Activated T-cell treated with anti-CD3 and anti-CD28 coated beads, Interleukin-2, amount 50 U/mL, for 4 hours (primary cell): ENCODE data around the gene PRKACG. TPM values are rescaled to one million over a fixed set of nuclear protein-coding genes. Genes with fewer than 3 reads are reported as not detected.
A peak's percentile ranks its signal among the peaks of the same experiment; 100 is the strongest.
"Not testable (repeated sequence)": the region's sequence is repeated elsewhere in the genome, so short reads cannot be mapped to it uniquely, and the experiment has no call there.

Source experiments
- ATAC-seq, 2 donors: fragments of 200-7000 bp; cut with Tn5 transposase; one replicate each; pipeline ENCODE4 v1.10.0; 2021
- DNase-seq: peaks from one replicate; pipeline ENCODE4 v3.0.0-alpha.2; 2020
- H3K27me3 Mint-ChIP-seq: one replicate; pipeline ENCODE4 v1.8.0; 2021; ENCODE audit warnings: low read depth, mixed read lengths
- H3K36me3 Mint-ChIP-seq: one replicate; pipeline ENCODE4 v1.8.0; 2022; ENCODE audit warnings: mixed read lengths; ENCODE audit not compliant: insufficient read depth
- H3K4me1 Mint-ChIP-seq: one replicate; pipeline ENCODE4 v1.8.0; 2021; ENCODE audit warnings: low read depth, mixed read lengths
- H3K4me3 Mint-ChIP-seq: one replicate; pipeline ENCODE4 v1.8.0; 2021; ENCODE audit warnings: mild to moderate bottlenecking, moderate library complexity, mixed read lengths
- H3K9me3 Mint-ChIP-seq: one replicate; pipeline ENCODE4 v1.8.0; 2021; ENCODE audit warnings: mixed read lengths
- total RNA-seq, 3 donors: library from RNA; stranded (reverse); gene quantifications; one replicate each; pipeline ENCODE4 v1.2.1, GENCODE V29; 2021

The PRKACG gene
- not detected for total RNA-seq

- ATAC-seq, result no peak
- Mint-ChIP-seq H3K4me1 (peaks cover 16% of the 10 kb centered on the region), H3K9me3 (no peaks in the 10 kb centered on the region), H3K4me3 (no peak within 1 kb of the TSS), H3K27me3 (peaks cover 10% of the 10 kb centered on the region), H3K36me3 (no peaks in the 10 kb centered on the region)
- DNase-seq, result no peak
These were observed at the start of gene PRKACG for GRCh38 chr9:69014013-69014412. TSS of gene PRKACG (minus strand) at chr9:69014113. CDS start at chr9:69014092, 21 bp downstream.

GRCh38 chr9:69062195-69062594 is 48.3 kb upstream of the PRKACG start:
- Mint-ChIP-seq H3K9me3 (no peaks in the 10 kb centered on the region), H3K36me3 (peaks cover 42% of the 10 kb centered on the region), H3K27me3 (no peaks in the 10 kb centered on the region), H3K4me3 (no peak overlapping the region), H3K4me1 (no peaks in the 10 kb centered on the region)
- ATAC-seq, result no peak
- no peak for DNase-seq

- H3K9me3 Mint-ChIP-seq, result no peaks in the 10 kb centered on the region
- H3K27me3 Mint-ChIP-seq, result no peaks in the 10 kb centered on the region
- DNase-seq, result no peak
- no peak overlapping the region for H3K4me3 Mint-ChIP-seq
- ATAC-seq, result no peak
- H3K4me1 Mint-ChIP-seq, result no peaks in the 10 kb centered on the region
- H3K36me3 Mint-ChIP-seq, result peaks cover 39% of the 10 kb centered on the region
These were observed 46.9 kb upstream of the PRKACG start for GRCh38 chr9:69060766-69061165.

GRCh38 chr9:69058101-69058500 is 44.2 kb upstream of the PRKACG start:
- no peaks in the 10 kb centered on the region for H3K4me1 Mint-ChIP-seq
- no peak for ATAC-seq
- no peak overlapping the region for H3K4me3 Mint-ChIP-seq
- H3K36me3 Mint-ChIP-seq, result peaks cover 33% of the 10 kb centered on the region
- no peaks in the 10 kb centered on the region for H3K9me3 Mint-ChIP-seq
- no peak for DNase-seq
- H3K27me3 Mint-ChIP-seq, result no peaks in the 10 kb centered on the region

GRCh38 chr9:69056191-69056815 is 42.4 kb upstream of the PRKACG start:
- no peak for DNase-seq
- Mint-ChIP-seq H3K36me3 (peaks cover 32% of the 10 kb centered on the region), H3K4me1 (no peaks in the 10 kb centered on the region), H3K9me3 (no peaks in the 10 kb centered on the region), H3K27me3 (no peaks in the 10 kb centered on the region), H3K4me3 (no peak overlapping the region)
- no peak for ATAC-seq

GRCh38 chr9:69054989-69055388 is 41.1 kb upstream of the PRKACG start:
- Mint-ChIP-seq H3K36me3 (peaks cover 29% of the 10 kb centered on the region), H3K9me3 (no peaks in the 10 kb centered on the region), H3K4me1 (no peaks in the 10 kb centered on the region), H3K27me3 (no peaks in the 10 kb centered on the region), H3K4me3 (no peak overlapping the region)
- no peak for ATAC-seq
- no peak for DNase-seq

- not testable (repeated sequence) for H3K4me1 Mint-ChIP-seq, DNase-seq, H3K4me3 Mint-ChIP-seq, H3K27me3 Mint-ChIP-seq, H3K9me3 Mint-ChIP-seq, ATAC-seq
- peaks cover 20% of the 10 kb centered on the region for H3K36me3 Mint-ChIP-seq
These were observed 37.0 kb upstream of the PRKACG start for GRCh38 chr9:69050936-69051335.

- no peak for DNase-seq
- no peak for ATAC-seq
- Mint-ChIP-seq H3K36me3 (peaks cover 20% of the 10 kb centered on the region), H3K9me3 (no peaks in the 10 kb centered on the region), H3K27me3 (no peaks in the 10 kb centered on the region), H3K4me1 (peaks cover 8% of the 10 kb centered on the region), H3K4me3 (no peak overlapping the region)
These were observed 35.2 kb upstream of the PRKACG start for GRCh38 chr9:69049094-69049493.

- H3K27me3 Mint-ChIP-seq, result no peaks in the 10 kb centered on the region
- ATAC-seq (no peak), DNase-seq (no peak)
- H3K4me3 Mint-ChIP-seq, result no peak overlapping the region
- peaks cover 18% of the 10 kb centered on the region for H3K36me3 Mint-ChIP-seq
- H3K4me1 Mint-ChIP-seq, result peaks cover 18% of the 10 kb centered on the region
- H3K9me3 Mint-ChIP-seq, result no peaks in the 10 kb centered on the region
These were observed 33.5 kb upstream of the PRKACG start for GRCh38 chr9:69047371-69047770.

GRCh38 chr9:69046723-69047122 is 32.8 kb upstream of the PRKACG start:
- no peak for ATAC-seq
- DNase-seq, result no peak
- Mint-ChIP-seq H3K9me3 (no peaks in the 10 kb centered on the region), H3K27me3 (no peaks in the 10 kb centered on the region), H3K4me1 (peaks cover 19% of the 10 kb centered on the region), H3K4me3 (no peak overlapping the region), H3K36me3 (peaks cover 18% of the 10 kb centered on the region)

- H3K9me3 Mint-ChIP-seq, result no peaks in the 10 kb centered on the region
- H3K36me3 Mint-ChIP-seq, result peaks cover 16% of the 10 kb centered on the region
- no peak for DNase-seq
- H3K27me3 Mint-ChIP-seq, result no peaks in the 10 kb centered on the region
- peaks cover 23% of the 10 kb centered on the region for H3K4me1 Mint-ChIP-seq
- no peak for ATAC-seq
- no peak overlapping the region for H3K4me3 Mint-ChIP-seq
These were observed 31.9 kb upstream of the PRKACG start for GRCh38 chr9:69045821-69046220.

- ATAC-seq (no peak), DNase-seq (no peak)
- H3K4me3 Mint-ChIP-seq, result no peak overlapping the region
- no peaks in the 10 kb centered on the region for H3K27me3 Mint-ChIP-seq
- peaks cover 16% of the 10 kb centered on the region for H3K36me3 Mint-ChIP-seq
- H3K4me1 Mint-ChIP-seq, result peaks cover 25% of the 10 kb centered on the region
- H3K9me3 Mint-ChIP-seq, result no peaks in the 10 kb centered on the region
These were observed 30.6 kb upstream of the PRKACG start for GRCh38 chr9:69044240-69045219.

- Mint-ChIP-seq H3K27me3 (no peaks in the 10 kb centered on the region), H3K4me3 (no peak overlapping the region), H3K9me3 (no peaks in the 10 kb centered on the region), H3K4me1 (peaks cover 36% of the 10 kb centered on the region), H3K36me3 (peaks cover 5% of the 10 kb centered on the region)
- DNase-seq (no peak), ATAC-seq (no peak)
These were observed 26.7 kb upstream of the PRKACG start for GRCh38 chr9:69040646-69041045.

- Mint-ChIP-seq H3K9me3 (no peaks in the 10 kb centered on the region), H3K4me3 (peak overlapping the region; percentile 94), H3K27me3 (no peaks in the 10 kb centered on the region), H3K36me3 (peaks cover 2% of the 10 kb centered on the region), H3K4me1 (peaks cover 20% of the 10 kb centered on the region)
- ATAC-seq, result no peak
- no peak for DNase-seq
These were observed 22.9 kb upstream of the PRKACG start for GRCh38 chr9:69036799-69037198.

GRCh38 chr9:69036309-69036708 is 22.4 kb upstream of the PRKACG start:
- DNase-seq (peak; percentile 8), ATAC-seq (peak; percentile 17 to 28)
- Mint-ChIP-seq H3K36me3 (peaks cover 2% of the 10 kb centered on the region), H3K4me1 (peaks cover 20% of the 10 kb centered on the region), H3K9me3 (no peaks in the 10 kb centered on the region), H3K4me3 (peak overlapping the region; percentile 94), H3K27me3 (no peaks in the 10 kb centered on the region)
